Prostate gland (tissue), 2 donors: ENCODE data around the gene POLG.

Experiments
- POLR2A ChIP-seq: fragments of 450-650 bp; IDR thresholded peaks from one replicate; pipeline ENCODE4 v1.6.1; 2016; ENCODE audit warnings: antibody characterized with exemption, mild to moderate bottlenecking
- POLR2AphosphoS5 ChIP-seq: sonication (generic); formaldehyde crosslinking; IDR thresholded peaks from one replicate; pipeline ENCODE4 v1.6.1; 2017; ENCODE audit warnings: antibody characterized with exemption
- TF ChIP-seq, protein P1 (sequence below), 4 experiments: fragments of 200-600 bp in 2 of 4; fragments of 450-650 bp in 2 of 4; sonication (generic) in 2 of 4; IDR thresholded peaks; 1 replicate in 3 of 4; 2 replicates in 1 of 4; pipeline ENCODE4 v1.5.1; 2016 to 2019; ENCODE audit warnings: antibody characterized with exemption in 4 of 4, mild to moderate bottlenecking in 2 of 4, moderate library complexity in 2 of 4

DNA sequence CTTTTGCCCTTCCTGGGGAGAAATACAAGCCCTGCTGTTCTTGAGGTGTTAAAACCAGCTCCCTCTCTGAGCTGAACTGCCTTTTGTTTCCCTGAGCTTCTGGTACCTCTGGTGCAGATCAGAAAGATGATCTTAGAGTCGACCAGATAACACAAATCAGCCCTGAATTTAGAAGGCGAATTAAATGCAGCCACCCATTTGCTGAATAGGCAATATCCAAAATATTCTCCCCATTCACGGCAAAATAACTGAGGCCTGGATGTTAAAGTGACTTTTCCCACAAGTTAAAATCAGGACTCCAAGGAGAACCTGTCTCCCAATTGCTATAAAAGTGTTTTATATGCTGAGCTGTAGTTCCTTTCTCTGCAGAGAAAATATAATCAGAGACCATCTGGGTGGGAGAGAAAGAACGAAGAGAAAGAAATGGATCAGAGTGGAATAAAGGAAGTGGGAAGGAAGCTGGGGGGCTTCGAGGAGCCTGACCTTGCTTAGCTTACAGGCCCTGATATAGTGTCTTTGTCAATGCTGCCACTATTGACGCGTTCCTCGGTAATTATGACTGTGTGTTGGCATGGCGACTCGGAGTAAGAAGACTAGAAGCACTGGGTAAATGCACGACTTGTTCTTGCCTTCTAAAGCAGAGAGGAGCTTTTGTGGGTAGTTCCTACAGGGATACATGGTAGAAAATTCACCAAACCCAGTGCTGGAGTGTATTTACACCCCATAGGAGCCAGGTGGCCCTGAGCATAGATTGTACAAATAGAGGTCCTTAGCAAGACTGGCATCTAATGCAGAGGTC, 47.5 kb upstream of the POLG start:
- TF ChIP-seq, protein P1, sequence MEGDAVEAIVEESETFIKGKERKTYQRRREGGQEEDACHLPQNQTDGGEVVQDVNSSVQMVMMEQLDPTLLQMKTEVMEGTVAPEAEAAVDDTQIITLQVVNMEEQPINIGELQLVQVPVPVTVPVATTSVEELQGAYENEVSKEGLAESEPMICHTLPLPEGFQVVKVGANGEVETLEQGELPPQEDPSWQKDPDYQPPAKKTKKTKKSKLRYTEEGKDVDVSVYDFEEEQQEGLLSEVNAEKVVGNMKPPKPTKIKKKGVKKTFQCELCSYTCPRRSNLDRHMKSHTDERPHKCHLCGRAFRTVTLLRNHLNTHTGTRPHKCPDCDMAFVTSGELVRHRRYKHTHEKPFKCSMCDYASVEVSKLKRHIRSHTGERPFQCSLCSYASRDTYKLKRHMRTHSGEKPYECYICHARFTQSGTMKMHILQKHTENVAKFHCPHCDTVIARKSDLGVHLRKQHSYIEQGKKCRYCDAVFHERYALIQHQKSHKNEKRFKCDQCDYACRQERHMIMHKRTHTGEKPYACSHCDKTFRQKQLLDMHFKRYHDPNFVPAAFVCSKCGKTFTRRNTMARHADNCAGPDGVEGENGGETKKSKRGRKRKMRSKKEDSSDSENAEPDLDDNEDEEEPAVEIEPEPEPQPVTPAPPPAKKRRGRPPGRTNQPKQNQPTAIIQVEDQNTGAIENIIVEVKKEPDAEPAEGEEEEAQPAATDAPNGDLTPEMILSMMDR (IDR thresholded peaks at IDR 0.05), result no peak
- TF ChIP-seq POLR2A (no peak), POLR2AphosphoS5 (no peak)
